ENCODE measurements around the gene ACO2. TPM values are rescaled to one million over a fixed set of nuclear protein-coding genes. Genes with fewer than 3 reads are reported as not detected.

ACO2 gene
- total RNA-seq, 1 donor from 2014 or later: 62.4 TPM

- Mint-ChIP-seq H3K4me1 (ENCODE audit: low read depth) (peaks cover 24% of the 10 kb centered on the region), H3K4me3 (ENCODE audit: unreplicated experiment) (no peak overlapping the region), H3K27me3 (ENCODE audit: low read depth) (no peaks in the 10 kb centered on the region), H3K27ac (ENCODE audit: unreplicated experiment) (no peak overlapping the region), H3K36me3 (ENCODE audit: low read depth) (peaks cover 8% of the 10 kb centered on the region), H3K9me3 (ENCODE audit: low read depth) (no peaks in the 10 kb centered on the region)
- no peak for DNase-seq (ENCODE audit: low spot score)
- no peak for TF ChIP-seq CTCF (IDR thresholded peaks at IDR 0.05)
These were observed 47.5 kb downstream of the ACO2 start for GRCh38 chr22:41516462-41516861.

GRCh38 chr22:41517172-41518047 lies 48.5 kb downstream of the ACO2 start:
- H3K9me3 Mint-ChIP-seq (ENCODE audit: low read depth): no peaks in the 10 kb centered on the region
- peak; percentile 91 for TF ChIP-seq CTCF (IDR thresholded peaks at IDR 0.05)
- H3K36me3 Mint-ChIP-seq (ENCODE audit: low read depth): peaks cover 8% of the 10 kb centered on the region
- no peak for DNase-seq (ENCODE audit: low spot score)
- H3K27me3 Mint-ChIP-seq (ENCODE audit: low read depth): no peaks in the 10 kb centered on the region
- peaks cover 14% of the 10 kb centered on the region for H3K4me1 Mint-ChIP-seq (ENCODE audit: low read depth)
- no peak overlapping the region for H3K4me3 Mint-ChIP-seq (ENCODE audit: unreplicated experiment)
- H3K27ac Mint-ChIP-seq (ENCODE audit: unreplicated experiment): no peak overlapping the region

GRCh38 chr22:41518048-41518347 lies 49.1 kb downstream of the ACO2 start:
- TF ChIP-seq CTCF (IDR thresholded peaks at IDR 0.05): peak; percentile 49
- Mint-ChIP-seq H3K9me3 (ENCODE audit: low read depth) (no peaks in the 10 kb centered on the region), H3K27me3 (ENCODE audit: low read depth) (no peaks in the 10 kb centered on the region), H3K27ac (ENCODE audit: unreplicated experiment) (no peak overlapping the region), H3K4me3 (ENCODE audit: unreplicated experiment) (no peak overlapping the region), H3K36me3 (ENCODE audit: low read depth) (peaks cover 5% of the 10 kb centered on the region), H3K4me1 (ENCODE audit: low read depth) (peaks cover 9% of the 10 kb centered on the region)
- no peak for DNase-seq (ENCODE audit: low spot score)

- Mint-ChIP-seq H3K27ac (ENCODE audit: unreplicated experiment) (no peak overlapping the region), H3K9me3 (ENCODE audit: low read depth) (no peaks in the 10 kb centered on the region), H3K36me3 (ENCODE audit: low read depth) (peaks cover 2% of the 10 kb centered on the region), H3K4me1 (ENCODE audit: low read depth) (peaks cover 14% of the 10 kb centered on the region), H3K27me3 (ENCODE audit: low read depth) (no peaks in the 10 kb centered on the region), H3K4me3 (ENCODE audit: unreplicated experiment) (no peak overlapping the region)
- no peak for DNase-seq (ENCODE audit: low spot score)
- TF ChIP-seq CTCF (IDR thresholded peaks at IDR 0.05): no peak
These were observed 52.2 kb downstream of the ACO2 start for GRCh38 chr22:41521126-41521525.

- Mint-ChIP-seq H3K4me3 (ENCODE audit: unreplicated experiment) (no peak overlapping the region), H3K36me3 (ENCODE audit: low read depth) (peaks cover 2% of the 10 kb centered on the region), H3K27ac (ENCODE audit: unreplicated experiment) (peak overlapping the region; percentile 51), H3K27me3 (ENCODE audit: low read depth) (no peaks in the 10 kb centered on the region), H3K9me3 (ENCODE audit: low read depth) (no peaks in the 10 kb centered on the region), H3K4me1 (ENCODE audit: low read depth) (peaks cover 14% of the 10 kb centered on the region)
- TF ChIP-seq CTCF (IDR thresholded peaks at IDR 0.05): no peak
- no peak for DNase-seq (ENCODE audit: low spot score)
These were observed 53.9 kb downstream of the ACO2 start for GRCh38 chr22:41522813-41523212.

All from chondrocyte (in vitro differentiated cells).